Ishikawa (cell line): ENCODE measurements around the gene ZNF367.
A peak's percentile ranks its signal among the peaks of the same experiment; 100 is the strongest.

Source experiments
- CEBPB ChIP-seq: IDR thresholded peaks from 2 replicates; pipeline ENCODE4 v1.6.1; 2012
- CREB1 ChIP-seq: IDR thresholded peaks from 2 replicates; pipeline ENCODE4 v1.6.1; 2012; ENCODE audit warnings: low read depth
- EGR1 ChIP-seq: IDR thresholded peaks from 2 replicates; pipeline ENCODE4 v1.6.1; 2012
- EP300 ChIP-seq: IDR thresholded peaks from 2 replicates; pipeline ENCODE4 v1.6.1; 2012; ENCODE audit warnings: borderline replicate concordance
- FOXM1 ChIP-seq: IDR thresholded peaks from 2 replicates; pipeline ENCODE4 v1.6.1; 2012; ENCODE audit warnings: low read depth, borderline replicate concordance
- MAX ChIP-seq: IDR thresholded peaks from 2 replicates; pipeline ENCODE4 v1.6.1; 2012
- NFIC ChIP-seq: IDR thresholded peaks from 2 replicates; pipeline ENCODE4 v1.6.1; 2012
- RAD21 ChIP-seq: IDR thresholded peaks from 2 replicates; pipeline ENCODE4 v1.6.1; 2012; ENCODE audit warnings: low read depth
- REST ChIP-seq: IDR thresholded peaks from 2 replicates; pipeline ENCODE4 v1.6.1; 2012; ENCODE audit warnings: low read depth, mild to moderate bottlenecking
- TAF1 ChIP-seq: IDR thresholded peaks from 2 replicates; pipeline ENCODE4 v1.6.1; 2012; ENCODE audit warnings: low read depth, mild to moderate bottlenecking
- TCF12 ChIP-seq: IDR thresholded peaks from 2 replicates; pipeline ENCODE4 v1.6.1; 2012; ENCODE audit warnings: low read depth
- TEAD4 ChIP-seq: IDR thresholded peaks from 2 replicates; pipeline ENCODE4 v1.6.1; 2012
- USF1 ChIP-seq: IDR thresholded peaks from 2 replicates; pipeline ENCODE4 v1.6.1; 2012
- YY1 ChIP-seq: IDR thresholded peaks from 2 replicates; pipeline ENCODE4 v1.6.1; 2012; ENCODE audit warnings: low read depth
- ZBTB7A ChIP-seq: IDR thresholded peaks from 2 replicates; pipeline ENCODE4 v1.6.1; 2012; ENCODE audit warnings: low read depth

ZNF367 gene

GRCh38 chr9:96457266-96457665 is 39.1 kb upstream of the ZNF367 start:
- no peak for TF ChIP-seq YY1
- no peak for TF ChIP-seq RAD21
- TF ChIP-seq MAX, result no peak
- TF ChIP-seq CREB1, result no peak
- no peak for TF ChIP-seq EGR1
- no peak for TF ChIP-seq FOXM1
- TF ChIP-seq NFIC, result 0 out of 2 replicates have a peak, but pooled peaks have one; percentile 9

- no peak for TF ChIP-seq NFIC
- no peak for TF ChIP-seq TAF1
- no peak for TF ChIP-seq FOXM1
- TF ChIP-seq CEBPB, result no peak
- TF ChIP-seq CREB1, result no peak
- no peak for TF ChIP-seq USF1
- no peak for TF ChIP-seq MAX
- peak; percentile 48 for TF ChIP-seq RAD21
These were observed 35.5 kb upstream of the ZNF367 start for GRCh38 chr9:96453625-96454024.

- TF ChIP-seq YY1, result no peak
- TF ChIP-seq ZBTB7A, result peak; percentile 86
- TF ChIP-seq EGR1, result no peak
These were observed 32.7 kb upstream of the ZNF367 start for GRCh38 chr9:96450613-96451528.

- TF ChIP-seq USF1 (peak; percentile 61), ZBTB7A (0 out of 2 replicates have a peak, but pooled peaks have one; percentile 27), FOXM1 (no peak), TAF1 (no peak), MAX (peak; percentile 54; the same call in 1 of the 2 replicates), CREB1 (peak; percentile 58), RAD21 (no peak), CEBPB (no peak), NFIC (no peak), EGR1 (peak; percentile 65), REST (no peak), YY1 (no peak), TCF12 (no peak), EP300 (no peak), TEAD4 (no peak)
These were observed 31.9 kb upstream of the ZNF367 start, which contains the start of gene HABP4 for GRCh38 chr9:96449845-96450612. TSS of gene HABP4 (plus strand) at chr9:96450169. CDS start at chr9:96450280, 111 bp downstream.

GRCh38 chr9:96449523-96449844 is 31.3 kb upstream of the ZNF367 start:
- no peak for TF ChIP-seq TCF12
- no peak for TF ChIP-seq TAF1
- no peak for TF ChIP-seq EP300
- no peak for TF ChIP-seq ZBTB7A
- no peak for TF ChIP-seq YY1

GRCh38 chr9:96448546-96449170 is 30.5 kb upstream of the ZNF367 start:
- TF ChIP-seq CREB1 (no peak), MAX (no peak)

GRCh38 chr9:96447406-96447805 is 29.2 kb upstream of the ZNF367 start:
- TF ChIP-seq MAX, result no peak
- TF ChIP-seq EP300, result no peak
